ENCODE measurements around the gene IL16.

DNA sequence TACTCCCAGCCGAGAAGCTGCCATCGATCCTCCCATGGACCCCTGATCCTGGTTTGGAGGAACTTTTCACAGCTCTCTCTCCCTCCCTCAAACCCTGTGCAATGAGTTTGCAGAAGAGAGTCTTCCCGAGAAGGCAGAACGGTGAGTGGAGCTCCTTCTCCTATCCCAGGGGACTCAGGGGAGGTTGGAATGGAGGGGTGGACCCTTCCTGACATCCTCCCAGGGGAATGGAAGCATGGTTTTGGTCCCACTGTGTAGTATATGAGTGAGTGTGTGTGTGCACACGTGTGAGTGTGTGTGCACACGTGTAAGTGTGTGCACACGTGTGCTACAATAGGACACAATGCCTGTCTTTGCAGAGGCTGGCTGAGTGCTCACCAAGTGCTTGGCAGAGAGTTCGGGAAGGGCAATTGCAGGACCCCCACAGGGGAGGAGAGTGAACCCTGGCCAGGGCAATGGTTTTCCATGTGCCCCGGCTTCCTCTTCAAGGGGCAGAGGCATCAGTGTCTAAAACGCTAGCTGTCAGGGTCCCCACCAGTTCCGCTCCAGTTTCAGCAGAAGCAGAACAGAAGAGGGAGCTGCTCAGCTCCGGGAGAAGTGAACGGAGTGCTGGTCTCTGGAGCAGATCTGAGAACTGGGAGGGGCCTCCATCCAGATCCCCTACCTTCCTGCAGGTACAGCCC, 13.8 kb upstream of the IL16 start:
- TF ChIP-seq POLR2A (IDR thresholded peaks at IDR 0.05; ENCODE audit: borderline replicate concordance, extremely low read depth, insufficient read depth, insufficient read length) (no peak), POLR2AphosphoS5 (IDR thresholded peaks at IDR 0.05; ENCODE audit: low read depth, low read length) (no peak), YY1 (IDR thresholded peaks at IDR 0.05; ENCODE audit: extremely low read depth, insufficient replicate concordance, low read depth, low read length) (no peak), SRF (IDR thresholded peaks at IDR 0.05; ENCODE audit: low read depth) (no peak), MAX (IDR thresholded peaks at IDR 0.05) (no peak), ZFX (IDR thresholded peaks at IDR 0.05) (no peak), ZNF274 (IDR thresholded peaks at IDR 0.05; ENCODE audit: low read depth, low read length) (no peak), EZH2phosphoT487 (IDR thresholded peaks at IDR 0.05; ENCODE audit: borderline replicate concordance) (no peak), EZH2 (IDR thresholded peaks at IDR 0.05) (no peak), RAD21 (IDR thresholded peaks at IDR 0.05; ENCODE audit: low read depth) (no peak), CEBPB (IDR thresholded peaks at IDR 0.05; ENCODE audit: low read depth) (no peak), EGR1 (IDR thresholded peaks at IDR 0.05; ENCODE audit: low read depth) (no peak)
- TF ChIP-seq, protein P1, sequence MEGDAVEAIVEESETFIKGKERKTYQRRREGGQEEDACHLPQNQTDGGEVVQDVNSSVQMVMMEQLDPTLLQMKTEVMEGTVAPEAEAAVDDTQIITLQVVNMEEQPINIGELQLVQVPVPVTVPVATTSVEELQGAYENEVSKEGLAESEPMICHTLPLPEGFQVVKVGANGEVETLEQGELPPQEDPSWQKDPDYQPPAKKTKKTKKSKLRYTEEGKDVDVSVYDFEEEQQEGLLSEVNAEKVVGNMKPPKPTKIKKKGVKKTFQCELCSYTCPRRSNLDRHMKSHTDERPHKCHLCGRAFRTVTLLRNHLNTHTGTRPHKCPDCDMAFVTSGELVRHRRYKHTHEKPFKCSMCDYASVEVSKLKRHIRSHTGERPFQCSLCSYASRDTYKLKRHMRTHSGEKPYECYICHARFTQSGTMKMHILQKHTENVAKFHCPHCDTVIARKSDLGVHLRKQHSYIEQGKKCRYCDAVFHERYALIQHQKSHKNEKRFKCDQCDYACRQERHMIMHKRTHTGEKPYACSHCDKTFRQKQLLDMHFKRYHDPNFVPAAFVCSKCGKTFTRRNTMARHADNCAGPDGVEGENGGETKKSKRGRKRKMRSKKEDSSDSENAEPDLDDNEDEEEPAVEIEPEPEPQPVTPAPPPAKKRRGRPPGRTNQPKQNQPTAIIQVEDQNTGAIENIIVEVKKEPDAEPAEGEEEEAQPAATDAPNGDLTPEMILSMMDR (IDR thresholded peaks at IDR 0.05 in 2 of 3, conservative IDR thresholded peaks at IDR 0.05 in 1 of 3; ENCODE audit: borderline replicate concordance in 1 of 3, insufficient read depth in 1 of 3, low read depth in 2 of 3, low read length in 2 of 3), result no peak

All from HCT116 (cell line).